Ovary (tissue), 9 donors: ENCODE results near the gene KICS2. TPM values are rescaled to one million over a fixed set of nuclear protein-coding genes. Genes with fewer than 3 reads are reported as not detected.

Source experiments
- DNase-seq, 5 donors: peaks; one replicate each; pipeline ENCODE4 v3.0.0-alpha.2; 2019 to 2020
- H3K27ac ChIP-seq, 2 donors: fragments of 200-600 bp; one replicate each; pipeline versions ENCODE4 v1.5.1 to v1.8.0; 2019 to 2022
- H3K27me3 ChIP-seq: fragments of 200-600 bp; one replicate; pipeline ENCODE4 v1.8.0; 2022
- H3K36me3 ChIP-seq: fragments of 200-600 bp; sonication (generic); one replicate; pipeline ENCODE4 v1.5.1; 2019
- H3K4me1 ChIP-seq: one replicate; pipeline ENCODE4 v1.8.1; 2013; ENCODE audit warnings: mild to moderate bottlenecking, moderate library complexity; ENCODE audit not compliant: insufficient read depth
- H3K4me3 ChIP-seq: fragments of 200-600 bp; sonication (generic); one replicate; pipeline ENCODE4 v1.5.1; 2017
- H3K9me3 ChIP-seq, 2 donors: fragments of 200-600 bp in 1 of 2; sonication (generic) in 1 of 2; one replicate each; pipeline versions ENCODE4 v1.5.1 to v1.8.1; 2013 to 2019; ENCODE audit warnings: mild to moderate bottlenecking in 1 of 2, moderate library complexity in 1 of 2
- CTCF ChIP-seq, 3 donors: fragments of 450-650 bp in 2 of 3; fragments of 200-600 bp in 1 of 3; IDR thresholded peaks; one replicate each; pipeline versions ENCODE4 v1.5.1 to v1.8.0; 2016 to 2022; ENCODE audit warnings: antibody characterized with exemption in 3 of 3, mild to moderate bottlenecking in 1 of 3
- EP300 ChIP-seq: sonication (generic); formaldehyde crosslinking; IDR thresholded peaks from one replicate; pipeline ENCODE4 v1.6.1; 2017; ENCODE audit warnings: antibody characterized with exemption
- POLR2A ChIP-seq: fragments of 450-650 bp; IDR thresholded peaks from one replicate; pipeline ENCODE4 v1.6.1; 2017; ENCODE audit warnings: antibody characterized with exemption, mild to moderate bottlenecking, moderate library complexity
- WGBS, 3 donors: extraction: QIAGEN DNeasy Blood & Tissue Kit in 1 of 3; methylation state at CpG; one replicate each; pipeline versions ENCODE4 v1.1.5 to v1.1.7; 2013 to 2017; 5-methylcytosine and 5-hydroxymethylcytosine counted together
- intact Hi-C, 4 donors: fragments of 100-400 bp; cut with DNase I; formaldehyde crosslinking; loops; one replicate each; pipeline versions ENCODE4 v1.11.0 to v1.15.1; 2022 to 2023
- polyA plus RNA-seq, 2 donors: library from polyadenylated mRNA; stranded (reverse); fragments of 200-250 nt in 1 of 2; fragments of 350-450 nt in 1 of 2; fragmentation: Illumina TruSeq in 1 of 2; extraction: RNeasy Lipid Tissue Mini Kit (QIAGEN cat#74804) in 1 of 2; gene quantifications; one replicate each; pipeline ENCODE4 v1.2.3, GENCODE V29; 2013 to 2014
- total RNA-seq, 7 donors: library from RNA; depleted of rRNA in 2 of 7; stranded (reverse); fragments of >200 nt in 2 of 7; fragmentation: NEBNext Ultra II Directional in 3 of 7; extraction: Animal tissue kit (Norgen Biotek cat#: 25700) in 3 of 7; gene quantifications; one replicate each; pipeline versions ENCODE4 v1.1.0 to v1.2.4, GENCODE V29; 2016 to 2023
- donor health status: DM: no; HTN: no; CAD: no; lungs with moderate emphysema.
- donor health status: DM: no; HTN: no; CAD: no.
- donor health status: Bipolar disorder and iron deficiency.
- donor health status: DM: yes; HTN: yes; CAD: no.
- donor health status: DM: no; HTN: no; CAD: no.
- donor health status: DM: yes; HTN: yes; CAD: no.

The KICS2 gene
- total and polyA plus RNA-seq, 9 donors, result 3.4 to 15.2 (median 8.1) TPM

GRCh38 chr12:64265839-64266238 is 43.7 kb upstream of the KICS2 start:
- intact Hi-C loops, result no loop called here
- no peaks in the 10 kb centered on the region for H3K27me3 ChIP-seq
- no peak overlapping the region for H3K4me3 ChIP-seq
- no peaks in the 10 kb centered on the region for H3K36me3 ChIP-seq
- DNase-seq, result no peak
- H3K27ac ChIP-seq, result no peak overlapping the region
- no peaks in the 10 kb centered on the region for H3K4me1 ChIP-seq
- WGBS, 3 donors, result 73 to 77% (median 74%) methylated on average over 2 of the region's 2 CpGs
- TF ChIP-seq CTCF (IDR thresholded peaks at IDR 0.05), result no peak
- TF ChIP-seq POLR2A, result no peak
- no peak for TF ChIP-seq EP300
- no peaks in the 10 kb centered on the region for H3K9me3 ChIP-seq

- intact Hi-C loops, result no loop called here
- WGBS, 3 donors, result 85 to 91% (median 87%) methylated on average over 5 of the region's 5 CpGs
- Histone ChIP-seq H3K4me1 (no peaks in the 10 kb centered on the region), H3K27me3 (no peaks in the 10 kb centered on the region), H3K27ac (no peak overlapping the region), H3K4me3 (no peak overlapping the region), H3K9me3 (no peaks in the 10 kb centered on the region), H3K36me3 (no peaks in the 10 kb centered on the region)
- TF ChIP-seq EP300 (no peak), POLR2A (no peak), CTCF (IDR thresholded peaks at IDR 0.05) (no peak)
- DNase-seq, result no peak
Observed at GRCh38 chr12:64261813-64262212, 39.7 kb upstream of the KICS2 start.

- TF ChIP-seq POLR2A, result no peak
- no peak for TF ChIP-seq EP300
- no peak for TF ChIP-seq CTCF (IDR thresholded peaks at IDR 0.05)
- Histone ChIP-seq H3K27ac (no peak overlapping the region), H3K36me3 (no peaks in the 10 kb centered on the region), H3K9me3 (no peaks in the 10 kb centered on the region), H3K4me1 (no peaks in the 10 kb centered on the region), H3K27me3 (no peaks in the 10 kb centered on the region), H3K4me3 (no peak overlapping the region)
- no peak for DNase-seq
- 23 to 27% (median 24%) methylated on average over 3 of the region's 3 CpGs for WGBS, 3 donors
- intact Hi-C loops, result loop anchor here (5.0 kb wide), 4 partner anchors 76 to 426 kb away; partner anchors contain the start of gene SRGAP1 (in 2 of the 4)
Observed at GRCh38 chr12:64258576-64258975, 36.5 kb upstream of the KICS2 start.

- no peaks in the 10 kb centered on the region for H3K27me3 ChIP-seq
- no peak for DNase-seq
- no peaks in the 10 kb centered on the region for H3K36me3 ChIP-seq
- no peaks in the 10 kb centered on the region for H3K4me1 ChIP-seq
- WGBS, 3 donors, result 53 to 67% (median 61%) methylated on average over 4 of the region's 4 CpGs
- no peak overlapping the region for H3K4me3 ChIP-seq
- H3K9me3 ChIP-seq, result no peaks in the 10 kb centered on the region
- peak; percentile 33 to 71 (median 65) for TF ChIP-seq CTCF (IDR thresholded peaks at IDR 0.05)
- no peak for TF ChIP-seq EP300
- H3K27ac ChIP-seq, result no peak overlapping the region
- intact Hi-C loops, result loop anchor here (5.0 kb wide), 4 partner anchors 74 to 424 kb away; partner anchors contain the start of gene SRGAP1 (in 2 of the 4)
Observed at GRCh38 chr12:64256166-64256800, 34.2 kb upstream of the KICS2 start.
